ENCODE data around the gene TTC5. TPM values are rescaled to one million over a fixed set of nuclear protein-coding genes. Genes with fewer than 3 reads are reported as not detected.

Gene TTC5
- polyA plus RNA-seq, 3 donors: 6.2 to 18.4 (median 17.3) TPM

DNA sequence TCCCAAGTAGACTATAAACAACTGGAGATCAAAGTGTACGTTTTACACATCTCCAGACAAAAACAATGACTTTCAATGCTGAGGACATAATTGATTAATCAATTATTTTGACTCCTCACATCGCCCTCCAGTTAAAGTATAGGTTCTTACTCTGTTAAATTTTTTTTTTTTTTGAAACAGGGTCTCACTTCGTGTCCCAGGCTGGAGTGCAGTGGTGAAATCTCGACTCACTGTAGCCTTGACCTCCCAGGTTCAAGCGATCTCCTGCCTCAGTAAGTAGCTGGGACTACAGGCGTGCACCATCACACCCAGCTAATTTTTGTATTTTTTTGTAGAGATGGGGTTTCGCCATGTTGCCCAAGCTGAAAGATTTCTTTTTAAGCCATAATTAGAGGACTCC lies 28.3 kb upstream of the TTC5 start:
- H3K9ac ChIP-seq (ENCODE audit: insufficient read depth, low read length, poor library complexity, severe bottlenecking): no peak overlapping the region
- peaks cover 13 to 17% of the 10 kb centered on the region in 2 donors for H3K4me1 ChIP-seq (ENCODE audit: control insufficient read depth in 1 of 2, insufficient read depth in 2 of 2, low read length in 2 of 2)
- no CpG with 5 or more reads among the region's 7 CpGs for WGBS (ENCODE audit: insufficient coverage)
- Mint-ChIP-seq H3K27ac (peak overlapping the region in 1 of 7 donors; percentile 76), H3K27me3 (ENCODE audit: low read depth in 3 of 3) (peaks cover 1 to 5% (median 4%) of the 10 kb centered on the region in 3 donors), H3K36me3 (no peaks in the 10 kb centered on the region), H3K9me3 (peaks cover 0 to 2% (median 0%) of the 10 kb centered on the region in 7 donors), H3K4me3 (no peak overlapping the region), H3K4me1 (peaks cover 24% of the 10 kb centered on the region)
- peaks cover 0 to 3% of the 10 kb centered on the region in 2 donors for H3K36me3 ChIP-seq (replicated peaks in 1 of 2; ENCODE audit: control insufficient read depth in 1 of 2, insufficient read depth in 2 of 2, low read length in 2 of 2)
- peaks cover 38% of the 10 kb centered on the region for H3K79me2 ChIP-seq (ENCODE audit: insufficient read depth, low read length)
- DNase-seq: no peak
- H3K27me3 ChIP-seq (ENCODE audit: control insufficient read depth in 2 of 2, insufficient read depth in 2 of 2, low read length in 2 of 2): no peaks in the 10 kb centered on the region
- H3K4me3 ChIP-seq (replicated peaks in 1 of 3; ENCODE audit: low read depth in 2 of 3, low read length in 3 of 3): no peak overlapping the region
- H4K20me1 ChIP-seq (ENCODE audit: insufficient read depth, low read length): no peaks in the 10 kb centered on the region
- H2AFZ ChIP-seq (ENCODE audit: insufficient read depth, low read depth, low read length, poor library complexity, severe bottlenecking): no peak overlapping the region
- no peak overlapping the region for H3K27ac ChIP-seq (ENCODE audit: low read depth in 1 of 2, low read length in 2 of 2)
- H3K4me2 ChIP-seq (replicated peaks; ENCODE audit: extremely low read depth, low read length, poor library complexity, severe bottlenecking): no peak overlapping the region
- intact Hi-C loops (cut with micrococcal nuclease): no loop called here
- TF ChIP-seq, protein P1, sequence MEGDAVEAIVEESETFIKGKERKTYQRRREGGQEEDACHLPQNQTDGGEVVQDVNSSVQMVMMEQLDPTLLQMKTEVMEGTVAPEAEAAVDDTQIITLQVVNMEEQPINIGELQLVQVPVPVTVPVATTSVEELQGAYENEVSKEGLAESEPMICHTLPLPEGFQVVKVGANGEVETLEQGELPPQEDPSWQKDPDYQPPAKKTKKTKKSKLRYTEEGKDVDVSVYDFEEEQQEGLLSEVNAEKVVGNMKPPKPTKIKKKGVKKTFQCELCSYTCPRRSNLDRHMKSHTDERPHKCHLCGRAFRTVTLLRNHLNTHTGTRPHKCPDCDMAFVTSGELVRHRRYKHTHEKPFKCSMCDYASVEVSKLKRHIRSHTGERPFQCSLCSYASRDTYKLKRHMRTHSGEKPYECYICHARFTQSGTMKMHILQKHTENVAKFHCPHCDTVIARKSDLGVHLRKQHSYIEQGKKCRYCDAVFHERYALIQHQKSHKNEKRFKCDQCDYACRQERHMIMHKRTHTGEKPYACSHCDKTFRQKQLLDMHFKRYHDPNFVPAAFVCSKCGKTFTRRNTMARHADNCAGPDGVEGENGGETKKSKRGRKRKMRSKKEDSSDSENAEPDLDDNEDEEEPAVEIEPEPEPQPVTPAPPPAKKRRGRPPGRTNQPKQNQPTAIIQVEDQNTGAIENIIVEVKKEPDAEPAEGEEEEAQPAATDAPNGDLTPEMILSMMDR (IDR thresholded peaks at IDR 0.05): no peak
- H3K9me3 ChIP-seq (replicated peaks in 1 of 2; ENCODE audit: control insufficient read depth in 1 of 2, insufficient read depth in 1 of 2, low read length in 2 of 2): no peaks in the 10 kb centered on the region

DNA sequence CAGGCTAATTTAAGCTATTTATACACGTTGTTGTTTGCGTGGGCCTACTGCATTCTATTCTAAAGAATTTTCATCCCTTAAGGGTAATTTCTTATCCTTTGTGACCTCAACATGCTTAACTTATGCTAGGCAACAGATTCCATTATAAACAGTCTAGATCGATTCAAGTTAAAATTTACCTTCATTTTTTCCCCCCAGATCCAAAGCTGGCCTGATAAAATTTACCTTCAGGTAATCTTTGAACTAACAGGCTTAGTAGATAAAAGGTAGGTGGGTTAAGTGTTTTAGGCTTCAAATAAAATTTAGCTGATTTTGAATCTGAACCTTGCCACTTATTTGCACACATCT lies 27.7 kb upstream of the TTC5 start:
- H3K4me2 ChIP-seq (replicated peaks; ENCODE audit: extremely low read depth, low read length, poor library complexity, severe bottlenecking): peak overlapping the region; percentile 79
- H3K4me1 ChIP-seq (ENCODE audit: control insufficient read depth in 1 of 2, insufficient read depth in 2 of 2, low read length in 2 of 2): peaks cover 13 to 17% of the 10 kb centered on the region in 2 donors
- peak overlapping the region; percentile 92 to 97 for H3K4me3 Mint-ChIP-seq
- 0% methylated on average over 2 of the region's 3 CpGs for WGBS (ENCODE audit: insufficient coverage)
- no peaks in the 10 kb centered on the region for H4K20me1 ChIP-seq (ENCODE audit: insufficient read depth, low read length)
- peaks cover 0 to 2% (median 0%) of the 10 kb centered on the region in 7 donors for H3K9me3 Mint-ChIP-seq
- no peaks in the 10 kb centered on the region for H3K36me3 Mint-ChIP-seq
- H3K4me1 Mint-ChIP-seq: peaks cover 24% of the 10 kb centered on the region
- H3K9me3 ChIP-seq (replicated peaks in 1 of 2; ENCODE audit: control insufficient read depth in 1 of 2, insufficient read depth in 1 of 2, low read length in 2 of 2): no peaks in the 10 kb centered on the region
- peak overlapping the region; percentile 43 to 82 (median 79) for H3K4me3 ChIP-seq (replicated peaks in 1 of 3; ENCODE audit: low read depth in 2 of 3, low read length in 3 of 3)
- peak overlapping the region in 3 of 7 donors; percentile 50 to 91 (median 71) for H3K27ac Mint-ChIP-seq
- H3K27me3 Mint-ChIP-seq (ENCODE audit: low read depth in 3 of 3): peaks cover 0 to 2% (median 1%) of the 10 kb centered on the region in 3 donors
- no peak for DNase-seq
- TF ChIP-seq, protein P1 (IDR thresholded peaks at IDR 0.05): no peak
- peak overlapping the region; percentile 86 for H2AFZ ChIP-seq (ENCODE audit: insufficient read depth, low read depth, low read length, poor library complexity, severe bottlenecking)
- intact Hi-C loops (cut with micrococcal nuclease): no loop called here
- H3K27ac ChIP-seq (ENCODE audit: low read depth in 1 of 2, low read length in 2 of 2): peak overlapping the region in 1 of 2 donors; percentile 65
- H3K9ac ChIP-seq (ENCODE audit: insufficient read depth, low read length, poor library complexity, severe bottlenecking): peak overlapping the region; percentile 45
- no peaks in the 10 kb centered on the region for H3K27me3 ChIP-seq (ENCODE audit: control insufficient read depth in 2 of 2, insufficient read depth in 2 of 2, low read length in 2 of 2)
- peaks cover 38% of the 10 kb centered on the region for H3K79me2 ChIP-seq (ENCODE audit: insufficient read depth, low read length)
- peaks cover 0 to 8% of the 10 kb centered on the region in 2 donors for H3K36me3 ChIP-seq (replicated peaks in 1 of 2; ENCODE audit: control insufficient read depth in 1 of 2, insufficient read depth in 2 of 2, low read length in 2 of 2)
